HG02588 (cell line): Measurements from ENCODE around the gene PIK3R2.
"Not testable (repeated sequence)": the region's sequence is repeated elsewhere in the genome, so short reads cannot be mapped to it uniquely, and the experiment has no call there.

Experiments
- ATAC-seq: cut with Tn5 transposase; IDR thresholded peaks from one replicate; pipeline ENCODE4 v1.9.1; 2021; ENCODE audit warnings: mild to moderate bottlenecking, moderate library complexity; ENCODE audit not compliant: unreplicated experiment

PIK3R2 gene

GRCh38 chr19:18152817-18153555 lies at the start of gene PIK3R2:
Gene PIK3R2, plus strand, starts transcription at chr19:18153163. Its CDS starts 2,717 bp downstream, at chr19:18155880.
- peak; percentile 69 for ATAC-seq

GRCh38 chr19:18104793-18105131 lies 48.2 kb upstream of the PIK3R2 start:
- no peak for ATAC-seq

GRCh38 chr19:18105259-18105658 lies 47.7 kb upstream of the PIK3R2 start:
- not testable (repeated sequence) for ATAC-seq

GRCh38 chr19:18107235-18107634 lies 45.7 kb upstream of the PIK3R2 start:
- no peak for ATAC-seq

GRCh38 chr19:18108897-18109296 lies 44.1 kb upstream of the PIK3R2 start:
- ATAC-seq, result no peak

GRCh38 chr19:18109341-18109732 lies 43.6 kb upstream of the PIK3R2 start:
- ATAC-seq, result no peak

GRCh38 chr19:18109733-18110608 lies 43.0 kb upstream of the PIK3R2 start:
- ATAC-seq, result peak; percentile 44

- no peak for ATAC-seq
Measured at GRCh38 chr19:18110609-18111232, 42.2 kb upstream of the PIK3R2 start.

- no peak for ATAC-seq
Measured at GRCh38 chr19:18112989-18113478, 39.9 kb upstream of the PIK3R2 start.

GRCh38 chr19:18113827-18114226 lies 39.1 kb upstream of the PIK3R2 start:
- no peak for ATAC-seq

GRCh38 chr19:18114483-18114882 lies 38.5 kb upstream of the PIK3R2 start:
- no peak for ATAC-seq

GRCh38 chr19:18117364-18117691 lies 35.6 kb upstream of the PIK3R2 start:
- ATAC-seq, result no peak

- peak; percentile 75 for ATAC-seq
Measured at GRCh38 chr19:18117692-18118378, 35.1 kb upstream of the PIK3R2 start.

- no peak for ATAC-seq
Measured at GRCh38 chr19:18118420-18119012, 34.4 kb upstream of the PIK3R2 start.

- ATAC-seq, result no peak
Measured at GRCh38 chr19:18119013-18119716, 33.8 kb upstream of the PIK3R2 start.

GRCh38 chr19:18119717-18120105 lies 33.3 kb upstream of the PIK3R2 start:
- no peak for ATAC-seq

GRCh38 chr19:18120127-18120526 lies 32.8 kb upstream of the PIK3R2 start:
- no peak for ATAC-seq

GRCh38 chr19:18121166-18121565 lies 31.8 kb upstream of the PIK3R2 start:
- ATAC-seq, result no peak

- ATAC-seq, result no peak
Measured at GRCh38 chr19:18122424-18122823, 30.5 kb upstream of the PIK3R2 start.
